Stimulated activated CD4-positive, alpha-beta T cell treated with anti-CD3 and anti-CD28 coated beads, TNF-alpha, amount 100 ng/mL, for 24 hours (primary cell): ENCODE measurements around the gene PI4KA.

Experiments used
- DNase-seq, 3 experiments: peaks; one replicate each; pipeline ENCODE4 v3.0.0-alpha.2; 2020; ENCODE audit warnings: low read depth in 3 of 3

PI4KA gene

GRCh38 chr22:20881869-20882815, 23.5 kb upstream of the PI4KA start:
- DNase-seq = no peak

DNA sequence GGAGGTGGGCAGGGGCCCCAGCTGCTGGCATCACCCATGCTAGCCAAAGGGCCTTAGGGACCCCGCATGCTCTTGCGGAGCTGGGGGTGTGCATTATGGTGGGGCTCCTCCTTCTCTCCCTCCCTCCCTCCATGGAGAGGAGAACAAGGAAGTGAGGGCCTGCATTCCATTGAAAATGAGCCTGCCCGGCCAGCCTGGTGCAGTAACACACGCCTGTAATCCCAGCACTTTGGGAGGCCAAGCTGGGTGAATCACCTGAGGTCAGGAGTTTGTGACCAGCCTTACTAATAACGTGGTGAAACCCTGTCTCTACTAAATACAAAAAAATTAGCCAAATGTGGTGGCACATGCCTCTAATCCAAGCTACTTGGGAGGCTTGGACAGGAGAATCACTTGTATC, 22.6 kb upstream of the PI4KA start:
- no peak for DNase-seq

DNA sequence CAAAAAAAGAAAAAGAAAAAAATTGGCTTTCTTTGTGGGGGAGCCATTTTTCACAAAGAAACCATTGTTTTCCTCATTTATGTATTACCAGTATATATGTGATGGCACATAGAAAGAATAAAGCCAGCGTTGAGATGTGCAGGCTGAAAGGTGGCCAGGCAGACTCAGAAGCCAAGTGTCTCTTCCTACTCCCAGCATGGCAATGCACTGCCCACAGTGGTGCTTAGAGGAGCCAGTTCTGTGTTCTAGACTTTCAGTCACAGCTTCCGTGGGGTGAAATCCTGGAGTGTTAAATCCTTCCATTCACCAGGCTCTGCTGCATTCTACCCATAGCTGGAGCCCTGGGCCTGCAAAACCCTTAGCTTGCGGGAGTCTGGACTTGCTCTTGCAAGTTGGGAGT, 19.1 kb upstream of the PI4KA start:
- DNase-seq = no peak

- DNase-seq = no peak
Observed at GRCh38 chr22:20875296-20875695, 16.7 kb upstream of the PI4KA start.

DNA sequence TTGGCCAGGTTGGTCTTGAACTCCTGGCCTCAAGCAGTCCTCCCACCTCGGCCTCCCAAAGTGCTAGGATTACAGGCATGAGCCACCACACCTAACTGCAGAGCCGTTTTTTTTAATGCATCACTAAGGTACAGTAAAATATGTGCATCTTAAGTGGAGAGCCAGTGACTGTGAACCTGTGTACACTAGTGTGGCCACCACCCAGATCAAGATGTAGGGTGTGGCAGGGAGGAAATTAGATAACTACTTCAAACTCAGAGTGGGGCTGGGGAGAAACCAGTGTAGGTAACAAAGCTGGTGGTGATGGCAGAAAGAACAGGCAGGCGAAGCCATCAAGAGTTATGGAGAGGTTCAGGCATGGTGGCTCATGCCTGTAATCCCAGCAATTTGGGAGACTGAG, 14.6 kb upstream of the PI4KA start:
- no peak for DNase-seq

GRCh38 chr22:20869234-20869633, 10.6 kb upstream of the PI4KA start:
- DNase-seq = no peak

DNA sequence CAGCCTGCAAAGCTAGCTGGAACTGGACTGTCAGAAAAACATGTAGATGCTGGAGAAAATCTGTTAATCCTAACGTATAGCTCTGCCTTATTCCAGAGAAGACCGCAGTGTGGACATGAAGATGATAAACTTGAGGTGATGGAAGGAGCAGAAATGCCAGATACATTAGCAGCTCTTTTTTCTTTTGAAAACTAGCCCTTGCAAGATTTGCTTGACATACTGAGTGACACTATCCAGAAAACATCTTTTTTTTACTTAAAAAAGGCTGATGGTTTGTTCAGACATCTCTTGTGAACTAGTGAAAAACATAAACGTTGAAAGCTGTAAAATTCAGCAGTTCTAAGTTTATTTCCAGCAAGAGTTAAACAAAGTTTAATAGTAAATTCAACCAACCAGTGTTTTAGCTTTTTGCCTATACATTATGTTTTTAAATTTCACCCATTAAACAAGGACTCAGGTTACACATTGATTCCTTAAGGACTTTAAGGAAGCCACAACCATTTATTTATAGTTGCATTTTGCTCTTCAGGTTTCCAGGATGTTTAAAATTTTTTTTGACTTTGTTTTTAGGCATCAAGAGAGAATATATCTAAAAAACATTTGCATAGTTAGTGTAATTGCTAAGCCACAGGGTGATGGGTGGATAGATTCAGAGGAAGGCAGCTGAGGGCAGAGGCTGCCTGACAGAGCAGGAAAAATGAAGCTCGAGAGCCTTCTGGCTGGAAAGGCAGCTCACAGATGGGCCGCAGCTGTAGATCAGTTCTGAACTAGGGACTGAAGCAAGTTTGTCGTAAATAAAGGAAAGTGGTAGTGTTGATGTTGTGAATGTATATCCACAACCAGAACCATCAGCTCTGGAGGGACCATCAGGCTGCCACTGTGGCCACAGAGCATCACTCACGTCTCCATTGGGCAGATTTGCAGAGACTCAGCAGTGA, 9.7 kb upstream of the PI4KA start:
- no peak for DNase-seq

DNA sequence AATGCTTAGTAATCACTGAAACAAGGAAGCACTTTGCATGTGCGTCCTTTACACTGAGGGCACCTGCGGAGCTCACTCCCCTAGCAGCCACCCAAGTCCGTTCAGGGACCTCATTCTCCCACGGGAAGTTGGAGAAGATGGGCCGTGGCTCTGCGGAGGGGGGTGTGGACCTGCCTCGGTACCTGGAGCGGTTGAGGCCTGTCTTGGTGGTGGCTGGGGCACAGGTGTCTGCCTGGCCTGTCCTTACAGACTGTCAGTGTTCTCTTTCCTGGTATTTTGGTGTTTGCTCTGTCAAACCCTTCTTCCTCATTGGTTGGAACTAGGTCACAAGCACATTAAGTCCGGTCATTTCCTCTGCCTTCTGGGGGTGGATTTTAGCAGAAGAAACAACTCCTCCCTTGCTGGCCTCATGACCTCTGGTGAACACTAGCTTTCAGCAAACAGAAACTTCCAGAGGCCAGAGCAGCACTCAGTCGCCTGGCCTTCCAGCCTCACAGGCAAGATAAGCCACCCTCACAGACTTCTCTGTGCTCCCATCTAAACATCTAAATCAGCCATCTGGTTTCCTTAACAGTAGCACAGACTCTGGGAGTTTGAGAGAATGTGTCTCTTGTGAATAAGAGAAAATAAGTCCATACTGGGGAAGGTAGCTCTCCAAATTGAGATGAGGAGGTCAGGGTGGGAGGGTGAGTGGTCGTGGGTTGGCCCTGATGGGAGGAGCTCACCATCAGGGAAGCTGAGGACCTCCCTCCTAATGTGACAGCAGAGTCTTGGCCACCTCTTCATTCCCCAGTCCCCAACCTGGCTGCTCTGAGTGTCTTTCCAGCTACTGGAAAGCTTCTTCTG, 8.8 kb upstream of the PI4KA start:
- DNase-seq = no peak

DNA sequence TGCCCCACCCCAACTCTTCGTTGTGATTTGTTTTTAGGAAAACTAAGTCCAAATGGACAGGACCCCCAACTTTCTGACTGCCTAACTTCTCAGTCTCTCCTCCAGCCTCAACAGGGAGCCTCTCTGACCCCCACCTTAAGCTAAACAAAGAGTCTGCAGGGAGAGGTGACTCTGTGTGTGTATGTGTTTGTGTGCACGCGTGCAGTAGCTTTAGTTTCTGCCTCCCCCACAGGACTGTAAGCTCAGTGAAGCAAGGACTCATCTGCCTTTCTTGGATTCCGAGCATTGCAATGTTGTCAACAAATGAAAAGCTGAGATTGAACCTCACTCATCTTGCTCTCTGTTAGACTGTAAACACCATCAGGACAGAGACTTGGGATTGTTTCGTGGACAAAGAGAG, 8.1 kb upstream of the PI4KA start:
- DNase-seq = no peak

- DNase-seq = no peak
Observed at GRCh38 chr22:20865875-20866445, 7.3 kb upstream of the PI4KA start.

DNA sequence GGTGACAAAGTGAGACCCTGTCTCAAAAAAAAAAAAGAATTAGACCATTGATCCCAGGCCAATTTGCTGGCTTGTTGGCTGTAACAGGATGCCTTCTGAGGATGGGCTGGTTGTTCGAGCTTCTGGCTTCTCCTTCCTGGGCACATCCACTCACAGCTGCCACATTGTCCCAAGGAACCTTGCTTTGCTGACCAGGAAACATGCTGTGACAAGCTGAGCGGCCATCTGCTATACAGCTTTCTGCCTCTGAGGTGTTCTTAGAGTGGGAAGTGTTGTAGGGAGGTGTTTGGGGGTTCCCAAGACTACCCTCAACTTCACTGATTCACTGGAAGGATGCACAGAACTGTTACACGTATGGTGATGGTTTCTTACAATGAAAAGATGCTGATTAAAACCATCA, 6.7 kb upstream of the PI4KA start:
- DNase-seq = no peak

DNA sequence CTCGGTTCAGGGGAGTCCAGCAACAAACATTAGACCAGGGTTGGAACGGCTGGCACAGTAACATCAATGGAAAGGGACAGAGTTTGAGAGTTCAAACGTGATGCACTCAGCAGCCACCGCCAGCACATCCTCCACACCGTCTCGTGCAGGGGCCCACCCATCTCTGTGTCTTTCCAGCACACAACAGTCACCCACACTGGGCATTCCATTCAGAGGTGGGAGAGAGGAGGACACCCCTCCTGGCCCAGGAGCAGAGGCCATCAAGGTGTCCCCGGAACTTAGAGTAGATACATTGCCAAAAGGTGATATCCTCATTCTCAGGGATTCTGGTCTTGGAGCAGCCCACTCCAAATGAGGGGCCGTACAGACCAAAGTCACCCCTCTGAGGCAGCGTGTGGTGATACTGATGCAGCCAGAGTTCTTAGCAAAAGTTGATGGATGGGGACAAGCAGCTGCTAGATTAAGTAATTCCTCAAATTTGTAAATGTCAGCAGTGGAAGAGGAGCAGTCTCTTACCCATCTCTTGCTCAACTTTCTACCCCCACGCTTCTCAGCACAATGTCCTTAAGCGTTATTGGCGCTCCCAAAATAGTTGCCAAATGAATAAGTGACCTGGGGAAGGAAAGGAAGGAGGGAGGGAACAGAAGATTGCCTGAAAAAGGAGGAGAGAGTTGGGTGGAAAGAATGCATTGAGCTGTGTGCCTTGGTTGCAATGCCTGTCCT, 5.7 kb upstream of the PI4KA start:
- no peak for DNase-seq

DNA sequence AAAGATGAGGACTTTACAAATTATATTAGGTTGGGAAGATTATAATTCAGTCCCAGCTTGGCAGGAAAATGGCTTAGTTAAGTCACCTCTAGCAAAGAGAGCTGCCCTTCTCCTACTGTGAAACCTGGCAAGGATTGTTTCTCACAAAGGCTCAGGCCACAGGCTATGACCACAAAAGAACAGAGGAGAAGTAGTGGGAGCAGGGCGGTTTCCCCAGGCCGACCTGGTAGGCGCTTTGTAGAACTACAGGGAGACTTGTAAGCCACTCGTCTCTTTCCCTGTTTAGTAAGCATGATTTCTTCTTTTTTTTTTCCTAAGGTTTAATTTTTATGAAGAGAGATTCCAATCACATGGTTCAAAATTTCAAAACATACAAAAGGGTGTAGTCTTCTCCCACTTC, 4.8 kb upstream of the PI4KA start:
- no peak for DNase-seq

DNA sequence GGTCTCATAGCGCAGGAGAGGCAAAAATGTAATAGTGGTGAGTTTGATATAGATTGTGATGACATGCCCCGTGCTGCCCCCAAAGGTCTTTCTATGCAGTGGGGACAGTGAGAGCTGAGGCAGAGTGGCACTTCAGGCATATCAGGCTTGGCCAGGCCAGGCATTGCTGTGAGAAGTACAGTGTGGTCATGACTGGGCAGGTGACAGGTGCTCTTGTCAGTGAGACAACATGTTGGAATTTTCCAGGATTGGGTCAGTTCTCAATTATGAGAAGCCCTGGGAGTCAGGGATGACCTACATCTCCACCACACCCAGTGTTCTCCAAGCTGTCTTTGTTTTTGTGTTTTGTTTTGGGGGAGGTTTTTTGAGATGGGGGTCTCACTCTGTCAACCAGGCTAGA, 3.9 kb upstream of the PI4KA start:
- no peak for DNase-seq

DNA sequence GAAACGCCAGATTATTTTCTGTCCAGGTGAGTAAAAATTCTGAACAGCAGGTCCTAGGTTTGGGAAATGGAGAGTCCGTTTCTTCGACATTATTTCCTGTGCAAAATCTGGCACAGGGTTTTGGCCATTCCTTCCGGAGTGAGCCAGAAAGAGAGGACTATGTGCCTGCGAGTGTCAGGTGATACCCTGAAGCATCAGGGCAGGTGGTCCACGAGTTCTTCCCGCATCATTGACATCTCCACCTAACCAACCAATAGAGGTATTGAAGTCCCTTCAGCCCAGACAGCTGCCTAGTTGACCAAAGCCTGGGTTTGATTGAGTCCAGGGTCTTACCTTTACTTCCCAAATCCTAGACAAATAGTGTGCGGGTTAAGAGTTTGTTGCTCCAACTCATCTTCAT, 1.0 kb upstream of the PI4KA start:
- DNase-seq = no peak

DNA sequence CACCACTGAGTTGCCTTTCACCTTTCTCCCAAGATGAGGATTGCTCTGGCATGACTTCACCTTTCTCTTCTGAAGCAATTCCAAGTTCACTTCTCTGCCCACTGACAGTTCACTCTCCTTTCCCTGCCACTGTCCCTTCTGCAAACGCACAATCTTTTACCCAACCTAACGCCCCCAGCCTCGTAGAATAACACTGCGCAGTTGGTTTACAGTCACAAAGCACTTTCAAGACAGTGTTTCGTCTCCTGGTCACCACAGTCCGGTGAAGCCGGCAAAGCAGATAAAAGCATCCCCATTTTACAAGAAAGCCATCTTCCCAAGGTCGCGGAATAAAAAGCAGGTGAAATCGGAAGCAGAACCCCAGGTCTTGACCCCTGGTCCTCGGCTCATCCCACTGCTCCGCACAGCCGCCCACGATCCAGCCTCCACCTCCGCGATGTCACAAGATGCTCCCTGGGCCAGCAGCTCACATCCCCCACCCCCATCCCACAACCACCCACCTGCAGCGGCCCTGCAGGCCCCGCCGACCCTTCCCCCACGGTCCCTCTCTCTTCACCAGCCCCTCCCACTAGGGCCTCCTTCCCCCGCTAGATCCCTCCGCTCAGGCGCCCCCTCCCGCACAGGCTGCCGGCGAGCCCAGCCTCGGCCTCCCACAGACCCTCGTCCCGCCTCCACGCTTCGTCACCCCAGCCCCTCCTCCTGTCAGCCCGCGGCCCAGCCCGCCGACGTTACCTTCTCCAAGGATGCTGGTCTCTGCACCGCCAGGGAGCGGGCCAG, 585 bp downstream of the PI4KA start:
- peak; percentile 66 to 86 (median 73) for DNase-seq

DNA sequence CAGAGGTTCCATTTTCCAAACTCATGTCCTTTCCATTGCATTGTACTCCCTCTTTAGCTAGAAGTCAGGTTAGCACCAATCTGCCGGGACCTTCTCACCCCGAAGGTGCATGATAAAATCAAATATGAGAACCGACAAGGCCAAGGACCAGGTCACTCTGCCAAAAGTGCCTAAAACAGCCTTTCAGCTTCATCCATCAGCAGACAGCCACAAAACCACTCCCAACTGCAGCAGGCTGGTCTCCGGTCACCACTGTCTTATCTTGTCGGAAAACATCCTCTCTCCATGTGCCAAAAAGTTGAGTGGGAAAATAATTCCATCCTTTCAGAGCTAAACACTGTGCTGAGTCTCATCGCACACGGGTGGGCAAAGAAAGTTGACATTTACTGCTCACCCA, 1.4 kb downstream of the PI4KA start:
- no peak for DNase-seq

- no peak for DNase-seq
Observed at GRCh38 chr22:20853236-20853660, 5.4 kb downstream of the PI4KA start.

- no peak for DNase-seq
Observed at GRCh38 chr22:20852503-20852902, 6.1 kb downstream of the PI4KA start.

DNA sequence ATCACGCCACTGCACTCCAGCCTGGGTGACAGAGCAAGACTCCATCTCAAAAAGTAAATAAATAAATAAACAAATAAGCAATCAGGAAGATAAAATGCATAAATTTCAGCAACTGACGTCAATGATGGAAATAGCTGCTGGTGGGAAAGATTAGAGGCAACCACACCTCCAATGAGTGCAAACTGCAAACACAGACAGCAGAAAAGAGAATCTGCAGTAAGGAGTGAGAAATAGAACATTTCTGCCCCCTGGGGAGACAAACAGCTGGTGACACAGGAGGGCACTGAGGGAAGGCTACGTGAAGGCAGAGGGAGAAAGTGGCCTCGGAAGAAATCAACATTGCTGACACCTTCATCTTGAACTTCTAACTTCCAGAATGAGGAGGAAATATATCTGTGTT, 6.5 kb downstream of the PI4KA start:
- no peak for DNase-seq
